Measurements from ENCODE around the gene GTSE1. TPM values are rescaled to one million over a fixed set of nuclear protein-coding genes. Genes with fewer than 3 reads are reported as not detected.

GTSE1 gene
- total RNA-seq, 2 donors from 2014 or later = 0.26 TPM; not detected in 1

- H3K4me1 ChIP-seq = peaks cover 24% of the 10 kb centered on the region
- no peak overlapping the region for H3K27ac ChIP-seq
- WGBS, 2 donors = 83 to 86% methylated on average over 14 to 18 of the region's 19 CpGs
- H3K36me3 ChIP-seq (replicated peaks in 1 of 2; ENCODE audit: insufficient read depth in 1 of 2, low read depth in 2 of 2) = no peaks in the 10 kb centered on the region
- H3K27me3 ChIP-seq = no peaks in the 10 kb centered on the region
- no peak overlapping the region for H3K4me3 ChIP-seq
- no peaks in the 10 kb centered on the region for H3K9me3 ChIP-seq
- no peak for ATAC-seq
- peak in 1 of 4 donors; percentile 16 for DNase-seq
- intact Hi-C loops (cut with DNase I) = loop anchor here (5.0 kb wide), 1 partner anchor 176 kb away; no protein-coding TSS in a partner anchor
- TF ChIP-seq, protein P1, sequence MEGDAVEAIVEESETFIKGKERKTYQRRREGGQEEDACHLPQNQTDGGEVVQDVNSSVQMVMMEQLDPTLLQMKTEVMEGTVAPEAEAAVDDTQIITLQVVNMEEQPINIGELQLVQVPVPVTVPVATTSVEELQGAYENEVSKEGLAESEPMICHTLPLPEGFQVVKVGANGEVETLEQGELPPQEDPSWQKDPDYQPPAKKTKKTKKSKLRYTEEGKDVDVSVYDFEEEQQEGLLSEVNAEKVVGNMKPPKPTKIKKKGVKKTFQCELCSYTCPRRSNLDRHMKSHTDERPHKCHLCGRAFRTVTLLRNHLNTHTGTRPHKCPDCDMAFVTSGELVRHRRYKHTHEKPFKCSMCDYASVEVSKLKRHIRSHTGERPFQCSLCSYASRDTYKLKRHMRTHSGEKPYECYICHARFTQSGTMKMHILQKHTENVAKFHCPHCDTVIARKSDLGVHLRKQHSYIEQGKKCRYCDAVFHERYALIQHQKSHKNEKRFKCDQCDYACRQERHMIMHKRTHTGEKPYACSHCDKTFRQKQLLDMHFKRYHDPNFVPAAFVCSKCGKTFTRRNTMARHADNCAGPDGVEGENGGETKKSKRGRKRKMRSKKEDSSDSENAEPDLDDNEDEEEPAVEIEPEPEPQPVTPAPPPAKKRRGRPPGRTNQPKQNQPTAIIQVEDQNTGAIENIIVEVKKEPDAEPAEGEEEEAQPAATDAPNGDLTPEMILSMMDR (IDR thresholded peaks at IDR 0.05) = no peak
- TF ChIP-seq POLR2A (IDR thresholded peaks at IDR 0.05) = no peak
Observed at GRCh38 chr22:46366327-46366731, 69.7 kb downstream of the GTSE1 start.

GRCh38 chr22:46366801-46367706, 70.4 kb downstream of the GTSE1 start:
- no peaks in the 10 kb centered on the region for H3K27me3 ChIP-seq
- H3K9me3 ChIP-seq = no peaks in the 10 kb centered on the region
- 57 to 75% methylated on average over 12 to 35 of the region's 45 CpGs for WGBS, 2 donors
- peaks cover 19% of the 10 kb centered on the region for H3K4me1 ChIP-seq
- peak in 3 of 4 donors; percentile 5 to 19 (median 18) for DNase-seq
- H3K36me3 ChIP-seq (replicated peaks in 1 of 2; ENCODE audit: insufficient read depth in 1 of 2, low read depth in 2 of 2) = no peaks in the 10 kb centered on the region
- no peak overlapping the region for H3K27ac ChIP-seq
- no peak overlapping the region for H3K4me3 ChIP-seq
- no peak for ATAC-seq
- intact Hi-C loops (cut with DNase I) = loop anchor here (5.0 kb wide), 1 partner anchor 175 kb away; no protein-coding TSS in a partner anchor
- no peak for TF ChIP-seq POLR2A (IDR thresholded peaks at IDR 0.05)
- TF ChIP-seq, protein P1 (IDR thresholded peaks at IDR 0.05) = no peak

DNA sequence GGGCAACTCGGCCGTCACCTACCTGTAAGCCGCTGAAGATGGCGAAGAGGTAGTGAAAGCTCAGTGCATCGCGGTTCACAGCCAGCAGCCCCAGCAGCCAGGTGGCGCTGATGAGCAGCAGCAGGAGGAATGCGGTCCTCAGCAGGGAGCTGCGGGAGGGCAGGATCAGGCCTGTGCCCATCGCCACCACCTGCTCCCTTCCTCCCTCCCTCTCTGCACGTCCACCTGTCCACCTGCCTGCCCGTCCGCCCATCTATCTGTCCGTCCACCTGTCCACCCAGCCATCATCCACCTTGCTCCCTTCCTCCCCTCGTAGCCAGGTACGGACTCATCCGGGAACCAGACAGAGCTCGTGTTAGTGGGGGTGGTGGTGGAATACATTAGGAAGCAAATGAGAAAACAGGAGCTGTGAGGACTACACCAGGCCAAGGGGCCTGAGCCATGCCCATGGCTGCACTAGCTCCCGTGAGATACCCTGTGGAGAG, 71.1 kb downstream of the GTSE1 start:
- Histone ChIP-seq H3K27ac (no peak overlapping the region), H3K4me1 (peaks cover 14% of the 10 kb centered on the region), H3K36me3 (replicated peaks in 1 of 2; ENCODE audit: insufficient read depth in 1 of 2, low read depth in 2 of 2) (no peaks in the 10 kb centered on the region), H3K27me3 (no peaks in the 10 kb centered on the region), H3K4me3 (no peak overlapping the region), H3K9me3 (no peaks in the 10 kb centered on the region)
- ATAC-seq = peak; percentile 89
- DNase-seq = peak; percentile 83 to 90 (median 88)
- no peak for TF ChIP-seq POLR2A (IDR thresholded peaks at IDR 0.05)
- TF ChIP-seq, protein P1 (IDR thresholded peaks at IDR 0.05) = peak; percentile 83 to 98 (median 95)
- WGBS, 2 donors = 35 to 42% methylated on average over 12 to 18 of the region's 19 CpGs
- intact Hi-C loops (cut with DNase I) = loop anchor here (5.0 kb wide), 1 partner anchor 175 kb away; no protein-coding TSS in a partner anchor

DNA sequence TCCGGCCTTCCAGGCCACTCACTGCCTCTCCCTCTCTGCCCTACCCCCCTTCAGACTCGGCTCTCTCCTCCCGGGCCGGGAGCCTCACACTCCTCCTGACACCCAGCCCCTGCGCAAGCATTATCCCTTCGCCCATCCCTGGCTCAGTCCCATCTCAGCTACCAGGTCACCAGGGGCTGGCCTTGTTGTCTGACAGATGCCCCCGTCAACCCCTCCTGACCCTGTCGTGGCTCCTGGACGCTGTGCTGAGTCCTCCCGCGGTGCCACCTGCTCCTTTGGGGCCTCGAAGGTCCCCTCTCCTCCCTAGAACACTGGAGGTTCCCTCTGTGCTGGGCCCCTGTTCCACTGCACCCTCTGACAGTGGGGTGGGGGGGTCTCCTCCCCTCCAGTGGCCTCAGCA, 71.8 kb downstream of the GTSE1 start:
- no peak for TF ChIP-seq POLR2A (IDR thresholded peaks at IDR 0.05)
- TF ChIP-seq, protein P1 (IDR thresholded peaks at IDR 0.05) = no peak
- DNase-seq = peak in 1 of 4 donors; percentile 14
- Histone ChIP-seq H3K9me3 (no peaks in the 10 kb centered on the region), H3K4me1 (peaks cover 20% of the 10 kb centered on the region), H3K4me3 (no peak overlapping the region), H3K27me3 (no peaks in the 10 kb centered on the region), H3K27ac (no peak overlapping the region), H3K36me3 (replicated peaks in 1 of 2; ENCODE audit: insufficient read depth in 1 of 2, low read depth in 2 of 2) (no peaks in the 10 kb centered on the region)
- 77 to 79% methylated on average over 10 to 12 of the region's 12 CpGs for WGBS, 2 donors
- intact Hi-C loops (cut with DNase I) = loop anchor here (5.0 kb wide), 1 partner anchor 174 kb away; no protein-coding TSS in a partner anchor
- no peak for ATAC-seq
